Prostate gland (tissue), 2 donors: Measurements from ENCODE around the gene RGS7. TPM values are rescaled to one million over a fixed set of nuclear protein-coding genes. Genes with fewer than 3 reads are reported as not detected.

Experiments
- DNase-seq: peaks from one replicate; pipeline ENCODE4 v3.0.0-alpha.2; 2019; ENCODE audit warnings: low spot score
- H3K27ac ChIP-seq, 2 donors: fragments of 200-600 bp; sonication (generic); 2 replicates each; pipeline ENCODE4 v1.5.1; 2017 to 2019
- H3K27me3 ChIP-seq: fragments of 200-600 bp; sonication (generic); replicated peaks from 2 replicates; pipeline ENCODE4 v1.5.1; 2019; ENCODE audit not compliant: insufficient read depth
- H3K36me3 ChIP-seq, 2 donors: fragments of 200-600 bp; sonication (generic); 1 replicate in 1 of 2; 2 replicates in 1 of 2; pipeline versions ENCODE4 v1.5.1 to v1.8.1; 2017 to 2019
- H3K4me1 ChIP-seq: fragments of 200-600 bp; sonication (generic); replicated peaks from 2 replicates; pipeline ENCODE4 v1.5.1; 2019
- H3K4me3 ChIP-seq, 2 donors: fragments of 200-600 bp; sonication (generic); 2 replicates each; pipeline ENCODE4 v1.5.1; 2017 to 2019
- H3K9me3 ChIP-seq: fragments of 200-600 bp; sonication (generic); 2 replicates; pipeline ENCODE4 v1.5.1; 2017
- POLR2A ChIP-seq: fragments of 450-650 bp; IDR thresholded peaks from one replicate; pipeline ENCODE4 v1.6.1; 2016; ENCODE audit warnings: antibody characterized with exemption, mild to moderate bottlenecking
- POLR2AphosphoS5 ChIP-seq: sonication (generic); formaldehyde crosslinking; IDR thresholded peaks from one replicate; pipeline ENCODE4 v1.6.1; 2017; ENCODE audit warnings: antibody characterized with exemption
- WGBS: methylation state at CpG from one replicate; pipeline ENCODE4 v1.1.5; 2018; 5-methylcytosine and 5-hydroxymethylcytosine counted together
- intact Hi-C: fragments of 100-400 bp; cut with DNase I; formaldehyde crosslinking; loops from one replicate; pipeline ENCODE4 v1.14.2; 2022
- total RNA-seq, 2 donors: library from RNA; depleted of rRNA; stranded (reverse); fragments of >200 nt; gene quantifications; one replicate each; pipeline ENCODE4 v1.1.0, GENCODE V29; 2016
- TF ChIP-seq, protein P1 (sequence below), 4 experiments: fragments of 200-600 bp in 2 of 4; fragments of 450-650 bp in 2 of 4; sonication (generic) in 2 of 4; IDR thresholded peaks; 1 replicate in 3 of 4; 2 replicates in 1 of 4; pipeline ENCODE4 v1.5.1; 2016 to 2019; ENCODE audit warnings: antibody characterized with exemption in 4 of 4, mild to moderate bottlenecking in 2 of 4, moderate library complexity in 2 of 4

RGS7 gene
- total RNA-seq, 2 donors from 2014 or later, result 0.32 to 1.3 TPM

GRCh38 chr1:241355311-241356010 lies 1.5 kb downstream of the RGS7 start:
- H3K36me3 ChIP-seq, result no peaks in the 10 kb centered on the region
- intact Hi-C loops, result no loop called here
- no peak overlapping the region for H3K4me3 ChIP-seq
- TF ChIP-seq POLR2A (no peak), POLR2AphosphoS5 (no peak)
- TF ChIP-seq, protein P1, sequence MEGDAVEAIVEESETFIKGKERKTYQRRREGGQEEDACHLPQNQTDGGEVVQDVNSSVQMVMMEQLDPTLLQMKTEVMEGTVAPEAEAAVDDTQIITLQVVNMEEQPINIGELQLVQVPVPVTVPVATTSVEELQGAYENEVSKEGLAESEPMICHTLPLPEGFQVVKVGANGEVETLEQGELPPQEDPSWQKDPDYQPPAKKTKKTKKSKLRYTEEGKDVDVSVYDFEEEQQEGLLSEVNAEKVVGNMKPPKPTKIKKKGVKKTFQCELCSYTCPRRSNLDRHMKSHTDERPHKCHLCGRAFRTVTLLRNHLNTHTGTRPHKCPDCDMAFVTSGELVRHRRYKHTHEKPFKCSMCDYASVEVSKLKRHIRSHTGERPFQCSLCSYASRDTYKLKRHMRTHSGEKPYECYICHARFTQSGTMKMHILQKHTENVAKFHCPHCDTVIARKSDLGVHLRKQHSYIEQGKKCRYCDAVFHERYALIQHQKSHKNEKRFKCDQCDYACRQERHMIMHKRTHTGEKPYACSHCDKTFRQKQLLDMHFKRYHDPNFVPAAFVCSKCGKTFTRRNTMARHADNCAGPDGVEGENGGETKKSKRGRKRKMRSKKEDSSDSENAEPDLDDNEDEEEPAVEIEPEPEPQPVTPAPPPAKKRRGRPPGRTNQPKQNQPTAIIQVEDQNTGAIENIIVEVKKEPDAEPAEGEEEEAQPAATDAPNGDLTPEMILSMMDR (IDR thresholded peaks at IDR 0.05), result no peak
- no peak for DNase-seq
- H3K9me3 ChIP-seq, result no peaks in the 10 kb centered on the region
- H3K27me3 ChIP-seq, result no peaks in the 10 kb centered on the region
- H3K4me1 ChIP-seq, result no peaks in the 10 kb centered on the region
- 85% methylated on average over 11 of the region's 11 CpGs for WGBS
- no peak overlapping the region for H3K27ac ChIP-seq

DNA sequence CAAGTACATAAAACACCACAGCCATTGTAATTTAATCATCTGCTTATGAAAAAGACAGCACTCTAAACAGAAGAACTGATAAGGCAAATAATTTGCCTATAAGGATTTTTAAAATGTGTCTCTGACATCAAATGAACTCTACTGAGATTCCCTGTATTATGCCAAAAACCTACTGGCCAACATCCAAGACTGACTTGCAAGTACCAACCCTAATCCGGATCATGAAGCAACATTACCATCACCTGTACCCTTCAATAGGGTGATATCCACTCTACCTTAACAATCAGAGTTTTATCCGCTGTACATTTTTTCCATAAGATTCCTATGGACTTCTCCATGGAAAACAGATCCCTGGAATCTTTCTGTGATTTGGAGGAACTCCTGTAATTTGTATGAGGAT lies 4.6 kb downstream of the RGS7 start:
- 79% methylated on average over 2 of the region's 2 CpGs for WGBS
- no peak overlapping the region for H3K4me3 ChIP-seq
- TF ChIP-seq POLR2A (no peak), POLR2AphosphoS5 (no peak)
- TF ChIP-seq, protein P1 (IDR thresholded peaks at IDR 0.05), result no peak
- DNase-seq, result no peak
- no peaks in the 10 kb centered on the region for H3K9me3 ChIP-seq
- H3K27me3 ChIP-seq, result no peaks in the 10 kb centered on the region
- no peak overlapping the region for H3K27ac ChIP-seq
- H3K36me3 ChIP-seq, result no peaks in the 10 kb centered on the region
- intact Hi-C loops, result no loop called here
- H3K4me1 ChIP-seq, result no peaks in the 10 kb centered on the region

DNA sequence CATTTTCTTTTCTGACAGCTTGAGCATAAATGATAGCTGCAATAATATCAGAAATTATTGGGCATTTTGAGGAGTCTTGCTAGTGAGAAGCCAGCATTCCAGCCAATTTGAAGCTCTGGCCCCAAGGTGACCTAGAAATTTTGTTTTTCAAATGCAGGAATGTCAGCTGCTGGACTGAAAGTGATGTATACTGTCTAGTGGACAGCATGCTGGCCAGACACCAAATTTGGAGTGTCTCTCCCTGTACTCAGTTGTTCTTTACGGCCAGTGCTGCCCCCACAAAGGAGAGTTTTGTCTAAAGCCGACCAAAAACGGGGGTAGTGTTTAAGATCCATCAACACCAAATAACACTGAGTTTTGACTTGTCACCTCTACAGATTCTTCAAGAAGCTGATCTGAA lies 5.2 kb downstream of the RGS7 start:
- 66% methylated on average over 3 of the region's 3 CpGs for WGBS

GRCh38 chr1:241343956-241344355 lies 13.0 kb downstream of the RGS7 start:
- no peak overlapping the region for H3K4me3 ChIP-seq
- H3K36me3 ChIP-seq, result no peaks in the 10 kb centered on the region
- WGBS, result 30% methylated on average over 2 of the region's 2 CpGs
- no peaks in the 10 kb centered on the region for H3K4me1 ChIP-seq
- no peak for DNase-seq
- no peak overlapping the region for H3K27ac ChIP-seq
- intact Hi-C loops, result no loop called here
- H3K9me3 ChIP-seq, result no peaks in the 10 kb centered on the region
- TF ChIP-seq, protein P1 (IDR thresholded peaks at IDR 0.05), result no peak
- no peak for TF ChIP-seq POLR2A
- no peak for TF ChIP-seq POLR2AphosphoS5
- H3K27me3 ChIP-seq, result no peaks in the 10 kb centered on the region

More for the DNA sequence above, 5.2 kb downstream of the RGS7 start:
- no peak overlapping the region for H3K27ac ChIP-seq
- no peaks in the 10 kb centered on the region for H3K27me3 ChIP-seq
- TF ChIP-seq POLR2A (no peak), POLR2AphosphoS5 (no peak)
- TF ChIP-seq, protein P1 (IDR thresholded peaks at IDR 0.05), result no peak
- H3K4me3 ChIP-seq, result no peak overlapping the region
- H3K4me1 ChIP-seq, result no peaks in the 10 kb centered on the region
- intact Hi-C loops, result no loop called here
- no peaks in the 10 kb centered on the region for H3K9me3 ChIP-seq
- no peaks in the 10 kb centered on the region for H3K36me3 ChIP-seq
- DNase-seq, result no peak

- intact Hi-C loops, result no loop called here
- Histone ChIP-seq H3K4me1 (no peaks in the 10 kb centered on the region), H3K36me3 (no peaks in the 10 kb centered on the region), H3K4me3 (no peak overlapping the region), H3K27ac (no peak overlapping the region), H3K27me3 (no peaks in the 10 kb centered on the region), H3K9me3 (no peaks in the 10 kb centered on the region)
- no peak for TF ChIP-seq POLR2A
- TF ChIP-seq, protein P1 (IDR thresholded peaks at IDR 0.05), result no peak
- no peak for DNase-seq
- WGBS, result 21% methylated on average over 1 of the region's 1 CpG
These were observed 20.7 kb downstream of the RGS7 start for GRCh38 chr1:241336335-241336734.
